Adrenal gland (tissue), 12 donors: ENCODE measurements around the gene ALG9. TPM values are rescaled to one million over a fixed set of nuclear protein-coding genes. Genes with fewer than 3 reads are reported as not detected.

Experiments used
- DNase-seq, 7 donors: peaks; one replicate each; pipeline ENCODE4 v3.0.0-alpha.2; 2019 to 2020
- H3K27ac ChIP-seq, 5 donors: fragments of 200-600 bp; sonication (generic) in 4 of 5; 1 replicate in 3 of 5; 2 replicates in 2 of 5; pipeline versions ENCODE4 v1.5.1 to v1.8.0; 2016 to 2020; ENCODE audit warnings: mild to moderate bottlenecking in 1 of 5
- H3K27me3 ChIP-seq: fragments of 200-600 bp; 2 replicates; pipeline ENCODE4 v1.8.0; 2021
- H3K36me3 ChIP-seq, 2 donors: fragments of 200-600 bp; replicated peaks in 1 of 2; 1 replicate in 1 of 2; 2 replicates in 1 of 2; pipeline versions ENCODE4 v1.5.1 to v1.8.0; 2018 to 2022
- H3K4me1 ChIP-seq, 2 donors: fragments of 200-600 bp; replicated peaks in 1 of 2; 1 replicate in 1 of 2; 2 replicates in 1 of 2; pipeline versions ENCODE4 v1.5.1 to v1.8.0; 2018 to 2021
- H3K4me3 ChIP-seq, 4 donors: fragments of 200-600 bp; sonication (generic) in 3 of 4; one replicate each; pipeline ENCODE4 v1.5.1; 2016 to 2018
- H3K9me3 ChIP-seq, 3 donors: fragments of 200-600 bp; sonication (generic) in 1 of 3; replicated peaks in 1 of 3; 1 replicate in 2 of 3; 2 replicates in 1 of 3; pipeline versions ENCODE4 v1.5.1 to v1.8.0; 2016 to 2021
- CTCF ChIP-seq, 6 experiments: fragments of 450-650 bp in 4 of 6; fragments of 200-600 bp in 2 of 6; sonication (generic) in 1 of 6; IDR thresholded peaks; 1 replicate in 5 of 6; 2 replicates in 1 of 6; pipeline versions ENCODE4 v1.5.1 to v1.8.0; 2016 to 2021; ENCODE audit warnings: antibody characterized with exemption in 6 of 6, mild to moderate bottlenecking in 2 of 6, moderate library complexity in 1 of 6
- POLR2A ChIP-seq, 2 donors: fragments of 450-650 bp; IDR thresholded peaks; one replicate each; pipeline ENCODE4 v1.6.1; 2017; ENCODE audit warnings: antibody characterized with exemption in 2 of 2, mild to moderate bottlenecking in 2 of 2, moderate library complexity in 1 of 2
- WGBS, 4 donors: extraction: QIAGEN DNeasy Blood & Tissue Kit in 2 of 4; methylation state at CpG; one replicate each; pipeline versions ENCODE4 v1.1.5 to v1.1.7; 2013 to 2017; 5-methylcytosine and 5-hydroxymethylcytosine counted together
- intact Hi-C, 2 donors: fragments of 100-400 bp; cut with DNase I; formaldehyde crosslinking; loops; one replicate each; pipeline versions ENCODE4 v1.14.1 to v1.15.0; 2022 to 2023
- polyA plus RNA-seq, 3 donors: library from polyadenylated mRNA; stranded (reverse); fragments of 200-250 nt in 2 of 3; fragments of 350-450 nt in 1 of 3; fragmentation: Illumina TruSeq in 1 of 3; extraction: RNeasy Lipid Tissue Mini Kit (QIAGEN cat#74804) in 1 of 3; gene quantifications; one replicate each; pipeline ENCODE4 v1.2.3, GENCODE V29; 2013 to 2014
- total RNA-seq, 9 donors: library from RNA; depleted of rRNA in 4 of 9; stranded (reverse); fragments of >200 nt in 4 of 9; fragments of 120-200 nt in 1 of 9; fragmentation: NEBNext Ultra II Directional in 1 of 9; extraction: Animal tissue kit (Norgen Biotek cat#: 25700) in 1 of 9; gene quantifications; one replicate each; pipeline versions ENCODE4 v1.1.0 to v1.2.4, GENCODE V29; 2013 to 2023
- donor health status: healthy with polysubstance abuse.
- donor health status: Bipolar disorder and iron deficiency.
- donor health status: DM: yes; HTN: yes; CAD: no.
- donor health status: DM: no; HTN: no; CAD: no.
- donor health status: DM: no; HTN: no; CAD: no.
- donor health status: DM: yes; HTN: yes; CAD: no.

Gene ALG9
- total and polyA plus RNA-seq, 12 donors = 23.6 to 53.6 (median 31.2) TPM

GRCh38 chr11:111841370-111842053 is 29.9 kb downstream of the ALG9 start:
- 20 to 26% (median 24%) methylated on average over 10 of the region's 10 CpGs for WGBS, 4 donors
- intact Hi-C loops = loop anchor here (5.0 to 10.0 kb wide), 3 partner anchors 247 to 277 kb away; no protein-coding TSS in a partner anchor
- no peaks in the 10 kb centered on the region for H3K9me3 ChIP-seq

GRCh38 chr11:111840143-111840542 is 31.2 kb downstream of the ALG9 start:
- WGBS, 4 donors = 89 to 96% (median 92%) methylated on average over 1 of the region's 1 CpG
- no peak overlapping the region for H3K4me3 ChIP-seq
- H3K9me3 ChIP-seq = no peaks in the 10 kb centered on the region
- DNase-seq = no peak
- H3K4me1 ChIP-seq = peaks cover 0 to 3% of the 10 kb centered on the region in 2 donors
- intact Hi-C loops = loop anchor here (5.0 to 10.0 kb wide), 3 partner anchors 245 to 275 kb away; no protein-coding TSS in a partner anchor
- no peak overlapping the region for H3K27ac ChIP-seq
- H3K36me3 ChIP-seq = peaks cover 0 to 28% of the 10 kb centered on the region in 2 donors
- TF ChIP-seq CTCF (IDR thresholded peaks at IDR 0.05) = no peak
- TF ChIP-seq POLR2A (IDR thresholded peaks at IDR 0.05) = no peak
- H3K27me3 ChIP-seq = no peaks in the 10 kb centered on the region

More at GRCh38 chr11:111841370-111842053, 29.9 kb downstream of the ALG9 start:
- DNase-seq = peak; percentile 79 to 98 (median 92)
- Histone ChIP-seq H3K4me3 (no peak overlapping the region), H3K27me3 (no peaks in the 10 kb centered on the region), H3K4me1 (peaks cover 0 to 5% of the 10 kb centered on the region in 2 donors), H3K27ac (no peak overlapping the region), H3K36me3 (peaks cover 0 to 28% of the 10 kb centered on the region in 2 donors)
- TF ChIP-seq POLR2A (IDR thresholded peaks at IDR 0.05) (no peak), CTCF (IDR thresholded peaks at IDR 0.05) (peak; percentile 90 to 96 (median 94))

- Histone ChIP-seq H3K9me3 (no peaks in the 10 kb centered on the region), H3K27me3 (no peaks in the 10 kb centered on the region), H3K27ac (no peak overlapping the region), H3K4me1 (peaks cover 0 to 12% of the 10 kb centered on the region in 2 donors), H3K36me3 (peaks cover 0 to 22% of the 10 kb centered on the region in 2 donors), H3K4me3 (no peak overlapping the region)
- intact Hi-C loops = loop anchor here in 1 of 2 donors (10.0 kb wide), 1 partner anchor 63 kb away; no protein-coding TSS in a partner anchor
- DNase-seq = no peak
- TF ChIP-seq CTCF (IDR thresholded peaks at IDR 0.05) (no peak), POLR2A (IDR thresholded peaks at IDR 0.05) (no peak)
- WGBS, 4 donors = 69 to 94% (median 92%) methylated on average over 5 of the region's 5 CpGs
Measured at GRCh38 chr11:111838054-111838453, 33.3 kb downstream of the ALG9 start.

GRCh38 chr11:111837366-111837891 is 34.0 kb downstream of the ALG9 start:
- Histone ChIP-seq H3K9me3 (no peaks in the 10 kb centered on the region), H3K36me3 (peaks cover 0 to 22% of the 10 kb centered on the region in 2 donors), H3K4me3 (no peak overlapping the region), H3K4me1 (peaks cover 0 to 12% of the 10 kb centered on the region in 2 donors), H3K27me3 (no peaks in the 10 kb centered on the region), H3K27ac (no peak overlapping the region)
- DNase-seq = no peak
- intact Hi-C loops = loop anchor here in 1 of 2 donors (10.0 kb wide), 1 partner anchor 63 kb away; no protein-coding TSS in a partner anchor
- TF ChIP-seq CTCF (IDR thresholded peaks at IDR 0.05) (no peak), POLR2A (IDR thresholded peaks at IDR 0.05) (no peak)
- WGBS, 4 donors = 92 to 96% (median 94%) methylated on average over 5 of the region's 5 CpGs
